ENCODE measurements around the gene MRPL41.
"Not testable (repeated sequence)": the region's sequence is repeated elsewhere in the genome, so short reads cannot be mapped to it uniquely, and the experiment has no call there.

Gene MRPL41

DNA sequence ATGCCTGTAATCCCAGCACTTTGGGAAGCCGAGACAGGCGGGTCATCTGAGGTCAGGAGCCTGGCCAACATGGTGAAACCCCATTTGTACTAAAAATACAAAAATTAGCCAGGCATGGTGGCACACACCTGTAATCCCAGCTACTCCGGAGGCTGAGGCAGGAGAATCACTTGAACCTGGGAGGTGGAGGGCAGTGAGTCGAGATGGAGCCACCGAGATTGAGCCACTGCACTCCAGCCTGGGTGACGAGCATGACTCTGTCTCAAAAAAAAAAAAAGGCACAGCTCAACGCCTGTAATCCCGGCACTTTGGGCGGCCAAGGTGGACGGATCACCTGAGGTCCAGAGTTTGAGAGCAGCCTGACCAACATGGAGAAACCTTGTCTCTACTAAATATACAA lies 2.0 kb downstream of the MRPL41 start:
- not testable (repeated sequence) for DNase-seq (ENCODE audit: low spot score)

DNA sequence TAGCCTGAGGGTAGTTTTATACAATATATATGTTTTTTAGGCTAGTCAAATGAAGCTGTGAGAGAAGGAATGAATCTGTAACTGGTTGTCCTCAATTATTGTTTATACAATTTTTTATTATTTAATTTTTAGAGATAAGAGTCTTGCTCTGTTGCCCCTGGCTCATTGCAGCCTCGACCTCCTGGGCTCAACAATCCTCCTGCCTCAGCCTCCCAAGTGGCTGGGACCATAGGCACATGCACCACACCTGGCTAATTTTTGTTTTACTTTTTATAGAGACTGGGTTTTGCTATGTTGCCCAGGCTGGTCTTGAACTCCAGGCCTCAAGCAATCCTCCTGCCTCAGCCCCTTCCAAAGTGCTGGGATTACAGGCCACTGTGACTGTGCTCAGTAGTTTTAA lies 2.7 kb downstream of the MRPL41 start:
- DNase-seq (ENCODE audit: low spot score): no peak

DNA sequence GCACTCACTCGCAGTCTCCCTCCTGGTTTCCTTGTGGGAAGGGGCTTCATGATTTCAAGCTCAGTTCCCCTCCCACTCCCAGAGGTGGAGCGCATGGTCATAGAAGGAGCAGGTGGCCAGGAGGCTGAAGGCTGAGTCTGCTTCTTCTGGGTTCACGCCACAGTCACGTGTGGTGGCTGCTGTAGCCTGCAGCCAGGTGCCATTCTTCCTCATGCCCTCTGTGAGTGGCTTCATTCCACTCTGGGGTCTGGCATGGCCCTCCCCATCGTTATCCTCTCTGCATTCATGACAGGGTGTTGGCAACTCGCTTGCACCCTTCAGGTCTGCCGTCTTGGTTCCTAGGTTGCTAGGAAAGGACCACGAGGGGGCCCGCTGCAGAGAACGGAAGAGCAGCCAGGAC lies 3.5 kb downstream of the MRPL41 start:
- no peak for DNase-seq (ENCODE audit: low spot score)

DNA sequence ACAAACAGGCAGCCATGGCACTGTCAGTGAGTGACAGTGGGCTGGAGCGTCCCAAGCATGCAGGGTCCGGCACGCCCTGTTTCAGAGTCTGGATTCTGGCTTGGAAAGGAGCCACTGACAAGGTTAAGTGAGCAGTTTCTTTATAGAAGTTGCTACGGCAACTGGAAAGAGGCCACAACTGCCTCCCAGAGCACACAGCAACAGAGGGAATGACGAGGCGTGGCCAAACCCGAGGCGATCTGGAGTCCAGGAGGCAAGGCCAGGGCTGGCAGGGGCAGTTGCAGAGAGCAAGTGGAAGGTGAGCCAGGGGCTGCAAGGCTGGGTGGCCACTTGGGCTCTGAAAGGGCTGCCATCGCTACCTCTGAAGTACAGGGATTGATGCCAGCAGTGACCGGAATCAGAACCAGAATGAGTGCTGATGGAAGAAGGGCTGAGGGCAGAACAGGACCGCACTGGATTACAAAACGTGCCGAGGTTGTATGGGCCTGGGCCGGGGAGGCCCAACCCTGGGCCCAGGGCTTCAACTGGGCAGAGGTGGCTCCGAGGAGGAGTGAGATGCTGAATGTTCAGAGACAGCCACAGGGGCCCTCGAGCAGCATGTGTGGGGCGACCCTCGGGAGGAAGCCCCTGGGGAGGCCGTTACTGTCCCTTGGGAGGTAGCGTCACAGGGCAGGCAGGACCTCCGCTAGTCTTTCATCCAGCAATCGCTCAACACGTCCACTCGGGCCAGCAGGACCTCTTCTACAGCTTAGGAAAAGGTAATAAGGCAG lies 4.6 kb downstream of the MRPL41 start:
- DNase-seq (ENCODE audit: low spot score): no peak

DNA sequence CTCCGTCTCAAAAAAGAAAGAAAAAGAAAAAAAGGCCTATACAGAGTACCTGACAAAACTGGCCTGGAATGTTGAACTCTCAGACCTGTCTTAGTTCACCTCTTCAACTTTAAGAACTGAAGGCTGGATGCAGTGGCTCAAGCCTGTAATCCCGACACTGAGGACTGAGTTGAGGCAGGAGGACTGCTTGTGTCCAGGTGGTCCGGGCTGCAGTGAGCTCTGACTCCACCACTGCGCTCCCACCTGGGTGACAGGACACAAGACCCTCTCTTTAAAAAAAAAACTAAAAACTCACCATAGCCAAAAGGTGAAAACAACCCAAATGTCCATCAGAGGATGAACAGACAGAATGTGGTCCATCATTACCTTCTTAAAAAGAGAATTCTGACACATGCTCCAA lies 6.4 kb downstream of the MRPL41 start:
- DNase-seq (ENCODE audit: low spot score): no peak

DNA sequence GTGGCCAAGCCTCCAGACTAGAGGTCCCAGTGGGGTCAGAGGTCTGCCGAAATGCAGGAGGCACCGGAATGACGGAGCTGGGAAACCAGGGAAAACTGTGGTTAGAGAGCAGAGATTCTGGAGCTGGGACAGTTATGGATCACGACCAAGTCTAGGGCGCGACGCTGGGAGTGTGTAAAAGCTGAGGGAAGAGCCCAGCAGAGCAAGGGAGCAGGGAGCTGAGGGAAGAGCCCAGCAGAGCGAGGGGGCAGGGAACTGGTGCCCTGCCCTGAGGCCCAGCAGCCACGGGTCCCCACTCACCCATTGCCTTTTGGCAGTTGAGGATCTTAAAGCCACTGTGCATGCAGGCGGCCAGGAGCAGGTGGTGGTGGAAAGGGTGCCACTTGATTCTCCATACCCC lies 12.5 kb downstream of the MRPL41 start:
- DNase-seq (ENCODE audit: low spot score): no peak

DNA sequence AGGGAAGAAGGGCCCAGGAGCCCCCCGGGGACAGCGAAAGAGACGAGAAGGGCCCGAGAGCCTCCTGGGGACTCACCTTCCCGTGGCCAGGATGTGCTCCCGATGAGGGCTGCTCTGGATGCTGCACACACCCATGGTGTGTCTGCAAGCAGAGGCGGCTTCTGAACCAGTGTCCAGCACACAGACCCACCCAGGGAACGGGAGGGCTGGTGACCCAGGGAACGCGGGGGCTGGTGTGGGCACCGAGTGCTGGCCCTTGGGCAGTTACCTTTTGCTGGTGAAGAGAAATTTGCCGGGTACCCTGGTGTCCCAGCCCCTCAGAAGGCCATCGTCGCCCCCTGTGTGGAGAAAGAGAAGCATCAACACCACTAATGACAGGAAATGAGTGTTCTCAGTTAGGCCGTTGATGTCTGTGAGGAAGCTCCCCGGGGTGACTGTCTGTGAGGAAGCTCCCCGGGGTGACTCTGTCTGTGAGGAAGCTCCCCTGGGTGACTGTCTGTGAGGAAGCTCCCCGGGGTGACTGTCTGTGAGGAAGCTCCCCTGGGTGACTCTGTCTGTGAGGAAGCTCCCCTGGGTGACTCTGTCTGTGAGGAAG lies 13.2 kb downstream of the MRPL41 start:
- DNase-seq (ENCODE audit: low spot score): no peak

DNA sequence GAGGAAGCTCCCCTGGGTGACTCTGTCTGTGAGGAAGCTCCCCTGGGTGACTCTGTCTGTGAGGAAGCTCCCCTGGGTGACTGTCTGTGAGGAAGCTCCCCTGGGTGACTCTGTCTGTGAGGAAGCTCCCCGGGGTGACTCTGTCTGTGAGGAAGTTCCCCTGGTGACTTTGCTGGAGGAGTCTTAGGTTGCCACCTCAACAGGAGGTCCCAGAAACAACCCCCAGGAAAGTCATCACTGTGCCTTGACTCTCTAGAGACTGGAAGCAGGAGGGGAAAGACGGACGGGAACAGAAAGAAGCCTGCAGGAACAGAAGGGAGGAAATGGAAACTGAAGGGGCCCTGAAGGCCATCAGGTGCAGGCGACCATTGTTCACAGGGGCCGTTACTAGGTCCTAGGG lies 16.8 kb downstream of the MRPL41 start:
- DNase-seq (ENCODE audit: low spot score): not testable (repeated sequence)

DNA sequence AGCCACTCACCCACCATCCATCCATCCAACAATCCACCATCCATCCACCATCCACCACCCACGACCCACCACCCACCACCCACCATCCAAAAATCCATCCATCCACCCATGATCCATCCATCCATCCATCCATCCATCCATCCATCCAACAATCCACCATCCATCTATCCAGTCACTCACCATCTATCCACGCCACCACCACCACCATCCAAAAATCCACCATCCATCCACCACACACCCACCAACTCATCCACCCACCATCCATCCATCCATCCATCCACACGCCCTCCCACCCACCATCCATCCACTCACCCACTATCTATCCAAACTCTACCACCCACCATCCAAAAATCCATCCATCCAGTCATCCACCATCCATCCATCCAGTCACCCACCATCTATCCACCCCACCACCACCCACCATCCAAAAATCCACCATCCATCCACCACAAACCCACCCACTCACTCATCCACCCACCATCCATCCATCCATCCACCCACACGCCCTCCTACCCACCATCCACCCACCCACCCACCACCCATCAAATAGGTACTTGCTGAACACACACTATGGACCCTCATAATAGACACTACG lies 18.0 kb downstream of the MRPL41 start:
- DNase-seq (ENCODE audit: low spot score): no peak

DNA sequence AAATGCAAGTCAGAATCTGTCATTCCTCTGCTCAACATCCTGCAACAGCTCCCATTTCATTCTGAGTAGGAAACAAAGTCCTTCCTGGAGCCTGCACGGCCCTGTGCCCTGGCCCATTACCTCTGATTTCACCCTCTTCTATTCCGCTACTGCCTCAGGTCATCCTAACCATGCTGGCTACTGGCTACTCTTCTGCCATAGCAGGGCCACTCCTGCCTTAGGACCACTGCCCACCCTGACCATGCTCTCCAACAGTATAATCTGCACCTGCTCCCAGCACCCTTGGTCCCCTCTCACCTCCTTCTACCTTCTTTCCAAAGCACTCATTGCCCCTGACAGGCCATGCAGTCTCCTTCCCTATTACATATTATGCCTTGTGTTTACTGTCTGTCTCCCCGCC lies 18.9 kb downstream of the MRPL41 start:
- no peak for DNase-seq (ENCODE audit: low spot score)

DNA sequence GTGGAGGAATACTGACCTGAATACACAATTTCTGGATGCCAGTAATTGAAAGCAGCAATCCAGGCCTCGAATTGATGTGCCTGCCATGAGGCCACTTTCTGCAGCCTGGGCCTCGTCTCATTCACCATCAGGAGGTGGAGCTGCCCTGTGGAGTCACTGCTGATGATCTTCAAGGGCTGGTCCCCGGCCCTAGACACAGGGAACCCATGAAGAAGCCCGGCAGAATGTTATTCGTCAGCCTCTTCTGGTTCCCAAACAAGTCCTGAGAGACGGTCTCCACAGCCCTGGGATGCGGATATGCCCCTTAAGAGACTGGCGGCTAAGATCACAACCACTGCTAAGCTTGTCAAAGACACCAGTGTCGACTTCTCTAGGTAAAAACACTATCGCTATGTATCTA lies 22.5 kb downstream of the MRPL41 start:
- DNase-seq (ENCODE audit: low spot score): no peak

DNA sequence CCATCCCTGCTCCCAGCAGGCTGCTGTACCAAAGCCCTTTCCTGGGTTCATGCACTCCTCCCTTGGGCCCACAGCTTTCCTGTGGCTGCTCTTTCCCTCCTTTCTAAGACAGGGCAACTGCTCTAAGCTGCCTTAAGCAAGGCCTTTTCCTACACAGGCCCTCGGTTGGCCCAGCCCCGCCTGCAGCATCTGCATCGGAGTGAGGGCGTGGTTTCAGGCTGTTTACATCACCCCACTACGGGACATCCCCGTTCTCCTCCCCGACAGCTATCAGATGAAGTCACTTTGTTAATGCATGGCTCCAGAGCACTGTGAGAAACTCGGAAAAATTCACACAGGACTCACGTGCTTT lies 23.7 kb downstream of the MRPL41 start:
- DNase-seq (ENCODE audit: low spot score): peak; percentile 75

DNA sequence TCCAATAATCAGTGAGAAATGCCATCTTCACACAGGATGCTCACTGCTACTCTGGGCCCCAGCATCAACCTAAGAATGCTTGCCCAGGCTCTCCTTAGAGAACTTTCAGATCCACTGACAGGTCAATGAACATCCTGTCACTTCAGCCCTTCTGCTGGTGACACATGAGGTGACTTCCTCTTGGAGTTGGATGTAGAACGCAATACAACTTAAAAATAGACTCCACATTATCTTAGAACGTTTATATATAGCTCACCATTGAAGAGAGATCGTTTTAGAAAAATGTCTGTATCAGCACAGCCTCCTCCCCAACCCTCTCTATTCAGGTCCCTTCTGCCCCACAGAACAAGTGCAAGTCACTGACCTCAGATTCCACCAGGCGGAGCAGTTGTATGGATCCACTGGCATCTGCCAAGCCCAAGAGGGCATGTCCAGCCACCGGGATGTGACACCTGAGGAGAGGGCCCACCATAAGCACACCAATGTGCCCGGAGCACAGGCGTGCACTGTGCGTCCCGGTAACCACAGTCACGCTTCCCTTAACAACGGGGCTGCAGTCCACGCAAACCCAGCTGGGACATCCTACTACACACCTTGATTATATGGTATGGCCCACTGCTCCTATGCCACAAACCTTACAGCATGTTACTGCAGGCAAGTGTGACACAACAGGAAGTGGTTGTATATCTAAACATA lies 24.2 kb downstream of the MRPL41 start:
- DNase-seq (ENCODE audit: low spot score): no peak

DNA sequence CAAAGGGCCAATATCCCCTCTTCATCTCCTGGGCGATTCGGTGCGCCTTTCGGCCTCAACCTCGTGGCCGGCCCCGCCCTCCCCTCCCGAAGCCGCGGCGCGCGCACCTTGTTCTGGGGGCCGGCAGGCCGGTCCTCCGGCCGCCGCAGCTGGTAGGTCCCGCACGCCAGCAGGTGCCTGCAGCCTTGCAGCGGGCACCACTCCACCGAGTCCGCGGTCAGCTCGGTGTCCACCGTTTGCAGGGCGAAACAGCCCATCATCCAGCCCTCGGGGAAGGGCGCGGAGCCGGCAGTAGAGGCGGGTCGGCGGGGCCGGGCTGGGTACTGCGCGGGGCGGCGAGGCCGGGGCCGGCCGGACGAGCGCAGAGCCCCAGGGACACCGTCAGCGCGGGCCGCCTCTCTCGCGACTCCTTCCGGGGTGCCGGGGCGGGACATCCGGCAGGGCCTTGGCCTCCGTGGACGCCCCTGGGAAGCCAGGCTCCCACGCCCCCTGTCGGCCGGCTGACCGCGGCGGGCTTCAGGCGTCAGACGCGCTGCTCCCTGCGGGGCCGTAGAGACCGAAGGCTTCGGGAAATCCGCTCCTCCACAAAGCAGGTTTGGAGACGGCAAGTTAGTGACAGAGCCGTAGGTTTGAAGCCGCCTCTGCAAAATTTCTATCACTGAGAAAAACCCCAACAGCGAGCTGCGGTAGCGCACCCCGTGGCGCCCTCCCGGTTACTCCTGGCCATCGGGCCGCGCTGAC lies 27.0 kb downstream of the MRPL41 start, which contains the start of gene DPH7:
Gene DPH7, minus strand, starts transcription at position 408 of the 741 bp plus-strand sequence. Its CDS starts 148 bp downstream, at position 260.
- peak; percentile 88 for DNase-seq (ENCODE audit: low spot score)

DNA sequence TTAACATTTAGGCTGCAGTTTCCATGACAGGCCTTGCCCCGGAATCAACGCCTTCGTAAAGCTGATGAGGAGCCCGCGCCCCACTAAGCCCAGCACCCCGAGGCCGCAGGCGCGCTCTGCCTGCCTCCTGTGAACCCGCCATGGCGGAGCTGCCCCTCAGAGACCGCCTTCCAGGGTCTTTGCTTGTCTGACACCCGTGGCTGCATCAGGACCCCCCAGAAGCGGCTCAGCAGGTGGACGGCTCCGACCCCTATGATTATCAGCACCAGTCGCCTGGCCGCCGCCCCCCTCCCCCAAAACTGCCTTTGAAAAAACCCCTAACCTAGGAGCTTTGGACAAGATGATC lies 27.6 kb downstream of the MRPL41 start:
- DNase-seq (ENCODE audit: low spot score): no peak

DNA sequence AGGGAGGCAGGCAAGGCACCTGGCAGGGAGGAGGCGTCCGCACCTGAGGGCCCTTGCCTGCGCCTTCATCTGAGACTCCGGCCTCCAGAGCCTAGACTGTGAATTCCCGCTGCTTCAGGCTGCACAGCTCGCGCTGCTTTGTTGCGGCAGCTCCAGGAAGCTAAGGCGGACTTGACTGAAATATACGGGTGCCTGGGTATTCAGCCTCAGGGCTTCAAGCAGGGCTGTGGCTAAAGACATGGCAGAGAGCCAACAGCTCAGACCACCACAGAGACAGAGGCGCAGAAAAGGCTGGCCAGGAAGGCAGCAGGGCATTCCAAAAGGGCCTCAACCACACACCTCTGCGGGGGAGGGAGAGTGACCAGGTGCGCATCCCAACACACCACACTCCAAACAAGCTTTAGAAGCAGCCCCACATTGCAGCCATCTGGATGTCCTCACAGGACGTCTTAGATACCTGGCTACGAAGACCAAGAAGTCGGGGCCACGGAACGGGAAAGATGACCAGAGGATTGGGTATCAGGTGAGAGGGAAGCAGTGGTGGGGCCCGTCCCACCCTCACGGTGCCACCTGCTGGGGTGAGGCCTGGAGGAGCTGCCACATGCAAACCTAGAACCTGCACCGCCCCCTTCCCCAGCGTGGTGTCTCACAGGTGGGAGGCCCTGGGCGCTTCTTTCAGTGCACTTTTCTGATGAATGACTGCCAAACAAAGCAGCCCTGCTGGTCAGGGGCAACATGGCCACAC lies 28.7 kb downstream of the MRPL41 start:
- no peak for DNase-seq (ENCODE audit: low spot score)

DNA sequence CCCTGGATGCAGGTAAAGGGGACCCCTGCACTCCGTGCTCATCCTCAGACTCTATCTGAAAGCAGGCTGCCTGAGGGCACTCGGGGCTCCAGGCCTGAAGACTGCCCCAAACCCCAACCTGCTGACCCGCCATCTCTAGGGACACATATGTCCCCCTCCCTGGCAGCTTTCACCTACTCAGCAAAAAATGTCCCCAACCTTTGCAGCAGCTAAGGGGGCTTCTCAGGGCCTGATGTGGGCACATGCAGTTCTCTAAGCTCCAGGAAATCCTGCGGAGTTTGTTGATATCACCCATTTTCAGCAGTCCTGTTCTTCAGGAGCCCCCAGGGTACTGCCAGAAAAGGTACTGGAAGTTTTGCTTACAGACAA lies 29.3 kb downstream of the MRPL41 start:
- no peak for DNase-seq (ENCODE audit: low spot score)

DNA sequence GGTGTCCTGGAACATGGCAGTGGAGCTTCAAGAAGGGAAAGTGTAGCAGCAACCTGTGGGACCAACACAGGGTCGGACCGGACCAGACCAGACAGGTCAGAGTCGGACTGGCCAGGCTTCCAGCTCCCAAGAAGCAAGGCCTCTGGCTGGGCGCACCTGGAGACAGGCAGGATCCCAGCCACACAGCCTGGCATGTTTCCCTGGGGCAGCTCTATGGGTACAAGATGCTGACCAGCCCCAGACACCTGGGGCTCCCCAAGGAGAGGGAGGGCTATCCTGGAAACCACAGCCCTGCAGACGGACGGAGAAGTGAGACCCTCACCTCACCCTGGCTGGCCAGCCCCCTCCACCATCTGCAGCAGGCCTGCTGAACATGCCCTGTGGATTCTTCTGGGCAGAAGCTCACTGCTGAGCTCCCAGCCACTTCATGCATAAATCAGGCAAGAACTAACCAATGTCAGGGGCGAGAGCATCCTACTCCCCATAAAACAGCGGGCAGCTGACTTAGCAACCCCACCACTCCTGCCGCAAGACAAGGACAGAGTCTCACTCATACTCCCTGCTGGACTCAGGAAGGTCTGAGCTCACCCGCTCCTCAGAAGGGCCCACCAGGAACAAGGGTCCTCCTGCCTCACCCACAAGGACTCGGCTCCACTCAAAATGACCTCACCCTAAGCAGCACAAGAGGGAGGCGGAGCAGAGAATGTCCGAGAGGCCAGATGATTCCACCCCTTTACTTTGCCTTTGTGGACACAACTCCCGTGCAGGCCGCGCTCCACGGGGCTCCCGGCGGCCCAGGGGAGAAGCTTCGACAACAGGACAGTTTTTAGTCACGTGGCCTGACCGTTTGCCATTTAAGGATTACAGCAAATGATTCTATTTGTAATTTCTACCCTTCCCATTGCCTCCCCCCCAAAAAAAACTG lies 29.9 kb downstream of the MRPL41 start:
- DNase-seq (ENCODE audit: low spot score): no peak

DNA sequence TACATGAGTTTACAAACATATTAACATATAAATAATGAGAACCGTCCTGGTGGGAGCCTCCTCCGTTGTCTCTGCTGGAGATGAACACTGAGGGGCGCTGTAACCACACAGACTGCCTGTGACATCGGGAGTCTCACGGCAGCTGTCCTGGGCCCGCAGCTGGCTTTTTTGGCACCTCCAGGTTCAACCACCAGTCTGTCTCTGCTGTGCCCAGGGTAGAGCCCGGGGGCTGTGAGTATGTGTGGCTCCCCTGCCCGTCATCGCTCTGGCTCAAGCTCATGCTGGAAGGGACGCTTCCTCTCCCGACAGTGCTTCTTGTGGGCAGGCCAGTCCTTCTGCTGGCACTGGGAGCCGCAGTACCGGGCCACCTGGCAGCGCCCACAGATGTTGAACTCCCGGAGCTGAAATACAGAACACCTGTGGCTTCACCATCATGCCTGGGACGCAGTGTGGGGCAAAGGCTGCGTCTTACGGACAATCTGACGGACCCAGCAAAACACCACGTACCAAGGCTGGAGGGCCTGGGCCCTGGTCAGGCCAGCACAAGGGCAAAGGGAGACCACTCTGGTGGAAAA lies 30.7 kb downstream of the MRPL41 start:
- no peak for DNase-seq (ENCODE audit: low spot score)

DNA sequence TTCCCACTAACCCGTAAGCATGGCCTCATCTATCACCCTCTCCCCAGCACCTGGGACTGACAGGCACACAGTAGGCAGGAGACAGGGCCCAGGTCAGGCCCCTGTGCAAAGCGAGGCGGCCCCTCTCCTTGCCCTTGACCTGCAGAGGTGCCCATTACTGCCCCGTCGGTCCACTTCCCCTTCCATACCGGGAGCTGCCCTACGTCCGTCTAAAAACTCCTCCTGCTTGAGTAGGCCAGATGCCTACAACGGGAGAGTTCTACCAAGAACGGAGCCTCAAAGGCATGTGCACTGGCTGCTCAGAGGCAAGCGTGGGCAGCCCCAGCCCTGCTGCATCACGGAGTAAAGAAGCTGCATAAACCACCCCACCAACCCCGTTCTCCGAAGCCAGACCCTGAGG lies 31.7 kb downstream of the MRPL41 start:
- no peak for DNase-seq (ENCODE audit: low spot score)

Measured in pons (tissue), 1 donor.